Measurements from ENCODE around the gene ZDHHC9. TPM values are rescaled to one million over a fixed set of nuclear protein-coding genes. Genes with fewer than 3 reads are reported as not detected.

ZDHHC9 gene
- total and polyA plus RNA-seq, 9 of the 15 experiments (the other 6 are each of a cell fraction or from before 2014, with no cell fraction given), result 6.8 to 22.4 (median 9.1) TPM

- TF ChIP-seq CLOCK (CRISPR knock-in tag; IDR thresholded peaks at IDR 0.05; ENCODE audit: borderline replicate concordance) (no peak), HMGN3 (IDR thresholded peaks at IDR 0.05; ENCODE audit: borderline replicate concordance, extremely low read depth, insufficient read length, low read depth, low read length) (no peak), ZBED1 (IDR thresholded peaks at IDR 0.05) (no peak), LCOR (CRISPR knock-in tag; IDR thresholded peaks at IDR 0.05) (no peak), GTF2F1 (IDR thresholded peaks at IDR 0.05; ENCODE audit: low read depth, low read length) (no peak), FOXJ3 (CRISPR knock-in tag; IDR thresholded peaks at IDR 0.05) (no peak), SP1 (CRISPR knock-in tag; IDR thresholded peaks at IDR 0.05) (0 out of 2 replicates have a peak, but pooled peaks have one; percentile 40), PCBP1 (IDR thresholded peaks at IDR 0.05; ENCODE audit: low read depth, low read length, poor library complexity, severe bottlenecking) (no peak), BHLHE40 (IDR thresholded peaks at IDR 0.05; ENCODE audit: low read length) (peak; percentile 46; the same call in 1 of the 2 replicates), GATA2 (CRISPR knock-in tag; IDR thresholded peaks at IDR 0.05) (no peak), ZNF507 (tag; conservative IDR thresholded peaks at IDR 0.05) (no peak), MAFG (tag; conservative IDR thresholded peaks at IDR 0.05) (0 out of 2 replicates have a peak, but pooled peaks have one; percentile 41), SMC3 (conservative IDR thresholded peaks at IDR 0.05; ENCODE audit: insufficient read depth, low read depth, low read length) (no peak), PBX2 (CRISPR knock-in tag; IDR thresholded peaks at IDR 0.05; ENCODE audit: low read depth) (no peak), PBX2 (tag; conservative IDR thresholded peaks at IDR 0.05; ENCODE audit: low read depth) (no peak), NR1H2 (CRISPR knock-in tag; IDR thresholded peaks at IDR 0.05) (no peak), ZNF445 (CRISPR knock-in tag; IDR thresholded peaks at IDR 0.05; ENCODE audit: low read depth) (no peak), NFYB (IDR thresholded peaks at IDR 0.05; ENCODE audit: extremely low read depth, insufficient read length) (no peak), ZNF766 (CRISPR knock-in tag; conservative IDR thresholded peaks at IDR 0.05) (0 out of 2 replicates have a peak, but pooled peaks have one; percentile 3)
These were observed 83.5 kb downstream of the ZDHHC9 start (continued) for GRCh38 chrX:129760155-129760554.

Data from K562 (cell line).